GM12874 (cell line): ENCODE results near the gene OPN3.
A peak's percentile ranks its signal among the peaks of the same experiment; 100 is the strongest.

Experiments used
- CTCF ChIP-seq: IDR thresholded peaks from 2 replicates; pipeline ENCODE4 v1.5.1; 2011; ENCODE audit warnings: low read depth, mild to moderate bottlenecking, control low read depth, low read length, moderate library complexity; ENCODE audit not compliant: insufficient read depth

OPN3 gene

DNA sequence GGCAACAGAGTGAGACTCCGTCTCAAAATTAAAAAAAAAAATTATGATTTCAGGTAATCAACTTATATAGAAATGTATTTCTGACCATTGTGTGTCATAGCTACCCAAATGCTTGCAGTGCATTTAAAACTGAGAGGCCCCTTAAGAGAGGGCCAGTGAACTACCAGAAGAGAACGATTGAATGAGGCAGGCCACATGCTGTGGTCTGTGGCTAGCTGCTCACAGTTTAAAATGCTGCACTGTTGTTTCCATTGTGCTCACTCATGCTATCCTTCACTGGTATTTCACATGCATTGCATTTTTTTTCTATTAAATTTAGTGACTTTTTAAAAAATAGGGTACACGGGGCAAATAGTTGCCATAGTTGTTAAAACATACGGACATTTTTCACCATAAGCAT lies 26.0 kb downstream of the OPN3 start:
- TF ChIP-seq CTCF, result no peak

DNA sequence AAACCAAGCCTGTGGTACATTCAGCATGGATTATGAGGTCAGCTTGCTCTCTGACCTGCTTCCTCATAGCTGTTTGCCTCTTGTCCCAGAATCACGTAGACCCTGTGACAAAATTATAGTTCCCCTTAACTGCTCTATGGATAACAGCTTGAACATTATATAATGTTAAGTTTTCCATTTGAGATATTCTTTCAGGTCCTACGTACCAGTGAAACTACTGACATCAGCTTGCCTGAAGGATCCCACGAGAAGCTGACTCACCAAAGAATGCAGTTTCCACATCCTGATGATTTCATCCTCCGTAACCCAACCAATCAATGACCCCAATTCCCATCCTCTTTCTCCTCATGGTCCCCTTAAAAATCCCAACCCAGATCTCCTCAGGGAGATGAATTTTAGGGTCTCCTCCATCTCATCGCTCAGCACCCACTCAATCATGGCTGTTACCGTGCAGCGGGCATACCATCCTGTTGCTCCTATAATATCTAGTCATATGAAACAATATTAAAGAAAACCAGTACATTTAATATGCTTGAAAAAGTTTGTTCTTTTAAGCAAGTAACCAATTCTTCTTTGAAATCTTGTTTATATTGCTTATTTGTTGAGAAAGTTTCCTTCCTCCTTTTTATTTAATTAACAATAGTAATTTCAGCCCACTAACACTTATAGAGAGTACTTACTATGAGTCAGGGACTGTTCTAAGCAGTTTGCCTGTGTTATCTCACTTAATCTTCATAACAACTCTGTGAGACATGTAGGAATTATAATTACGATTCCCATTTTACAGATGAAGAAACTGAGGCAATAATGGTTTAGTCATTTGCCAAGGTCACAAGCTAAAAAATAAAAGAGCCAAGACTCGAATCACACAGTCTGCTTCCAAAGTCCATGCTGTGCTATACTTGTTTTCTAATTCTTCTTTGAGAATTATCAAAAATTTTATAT lies 27.4 kb downstream of the OPN3 start:
- TF ChIP-seq CTCF, result no peak

DNA sequence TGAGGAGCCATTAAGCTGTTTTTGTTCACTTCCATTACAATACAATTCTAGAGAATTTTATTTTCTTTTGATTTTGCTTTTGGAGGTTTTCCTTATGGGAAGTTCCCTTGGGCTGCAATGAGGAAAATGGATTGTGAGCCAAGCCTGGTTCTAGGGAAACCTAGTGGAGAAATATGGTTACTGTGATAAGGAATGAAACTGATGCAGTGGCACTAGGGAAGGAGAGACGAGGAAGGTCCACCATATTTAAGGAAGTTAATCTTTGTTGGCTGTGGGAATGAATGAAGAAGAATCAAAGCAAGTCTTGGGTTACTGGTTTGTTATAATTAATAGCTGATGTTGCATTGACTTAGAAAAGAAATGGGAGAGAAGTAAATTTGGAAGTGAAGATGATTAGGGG lies 28.4 kb downstream of the OPN3 start:
- TF ChIP-seq CTCF, result no peak

DNA sequence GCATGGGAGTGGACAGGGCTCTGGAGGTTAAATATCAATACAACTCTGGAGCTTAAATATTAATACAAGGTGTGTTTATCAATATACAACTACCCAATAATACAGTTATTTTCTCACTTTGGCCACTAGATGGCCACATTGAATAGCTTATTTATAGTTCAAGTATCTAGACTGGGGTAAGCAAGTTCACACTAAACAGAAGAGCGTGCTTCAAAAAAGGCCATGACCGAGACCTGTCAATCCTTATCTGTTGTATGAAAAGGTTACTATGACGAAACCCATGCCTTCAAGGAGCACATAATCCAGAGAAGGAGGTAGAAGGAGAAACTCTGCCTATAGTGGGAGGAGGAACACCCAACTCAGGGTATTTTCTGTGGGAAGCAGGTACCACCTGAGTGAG lies 29.1 kb downstream of the OPN3 start:
- TF ChIP-seq CTCF, result peak; percentile 46

- TF ChIP-seq CTCF, result no peak
These were observed 29.9 kb downstream of the OPN3 start for GRCh38 chr1:241610056-241610815.

GRCh38 chr1:241608379-241609033 lies 31.7 kb downstream of the OPN3 start:
- TF ChIP-seq CTCF, result no peak

- TF ChIP-seq CTCF, result no peak
These were observed 32.7 kb downstream of the OPN3 start for GRCh38 chr1:241607497-241607896.
